SW480 (cell line): ENCODE data around the gene RAC2.

ENCODE experiments used
- DNase-seq: peaks from one replicate; pipeline ENCODE4 v3.0.0-alpha.2; 2016; ENCODE audit warnings: low spot score

Gene RAC2

DNA sequence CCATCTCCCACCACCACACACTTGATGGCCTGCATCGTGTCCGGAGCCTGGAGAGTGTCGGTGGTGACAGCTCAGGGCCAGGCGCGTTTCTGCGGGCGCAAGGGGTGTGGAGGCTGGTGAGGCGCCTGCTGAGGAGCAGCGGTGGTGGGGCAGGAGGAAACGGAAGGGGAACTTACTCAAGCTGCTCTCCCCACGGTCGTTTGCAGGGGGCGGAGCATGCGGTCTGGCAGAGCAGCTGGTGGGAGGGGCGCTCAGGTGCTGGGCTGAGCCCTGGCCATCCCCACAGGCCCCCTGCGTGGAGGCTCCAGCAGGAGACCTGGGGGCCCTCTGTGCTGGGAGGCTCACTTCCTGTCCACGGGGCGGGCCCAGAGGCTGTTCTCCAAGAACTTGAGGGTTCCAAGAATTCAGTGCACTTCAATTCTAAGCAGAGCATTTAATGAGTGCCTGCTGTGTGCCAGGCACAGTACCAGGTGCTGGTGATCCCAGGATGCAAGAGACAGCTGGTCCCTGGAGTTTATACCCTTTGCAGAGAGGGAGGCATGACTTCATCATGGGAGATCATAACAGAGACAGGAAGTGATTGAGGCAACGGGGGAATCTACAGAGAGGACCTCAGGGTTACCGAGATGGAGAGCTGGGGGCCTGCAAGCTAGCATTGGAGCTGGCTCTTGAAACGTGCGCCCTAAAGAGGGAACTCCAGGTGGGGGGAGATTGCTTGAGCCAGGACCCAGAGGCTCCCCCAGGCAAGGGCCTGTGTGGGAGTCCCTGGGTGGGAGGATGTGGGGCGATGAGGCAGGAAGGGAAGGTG, at the start of gene RAC2:
Gene RAC2 (minus strand): TSS at position 156 of the 808 bp plus-strand sequence. CDS start 121 bp downstream, at position 35.
- DNase-seq = peak; percentile 46

DNA sequence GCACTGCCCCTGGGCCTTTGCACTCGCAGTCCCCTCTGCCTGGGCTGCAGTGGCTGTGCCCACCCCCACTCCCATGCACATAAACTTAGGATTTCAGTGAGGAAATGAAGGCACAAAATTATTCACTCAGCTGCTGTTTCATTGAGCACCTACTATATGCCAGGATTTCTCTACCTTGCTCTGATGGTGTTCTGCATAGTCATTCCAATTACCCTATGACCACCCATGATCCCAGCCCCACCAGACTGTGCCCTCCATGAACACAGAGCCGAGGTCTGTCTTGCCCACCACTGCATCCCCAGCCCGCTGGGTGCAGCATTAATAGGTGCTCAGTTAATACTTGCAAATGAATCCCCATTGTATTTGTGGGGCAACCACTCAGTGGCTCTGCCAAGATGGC, 49.1 kb upstream of the RAC2 start:
- no peak for DNase-seq

DNA sequence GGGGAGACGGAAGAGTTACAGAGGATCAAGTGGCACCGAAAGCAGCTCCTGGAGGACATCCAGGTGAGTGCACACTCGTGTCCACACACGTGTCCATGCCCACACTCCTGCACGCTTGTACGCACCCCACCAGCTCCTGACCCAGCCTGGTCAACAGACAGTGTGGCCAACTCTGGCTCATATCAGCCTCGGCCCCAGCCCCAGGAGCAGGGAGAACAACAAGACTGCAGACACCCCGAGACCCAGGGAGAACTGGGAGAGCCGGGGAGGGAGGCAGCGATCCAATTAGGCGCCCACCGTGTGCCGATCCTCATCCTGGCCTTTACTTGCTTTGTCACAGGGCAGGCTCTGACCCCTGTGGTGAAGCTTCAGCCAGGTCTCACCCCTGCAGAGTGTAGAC, 48.6 kb upstream of the RAC2 start:
- DNase-seq = no peak

DNA sequence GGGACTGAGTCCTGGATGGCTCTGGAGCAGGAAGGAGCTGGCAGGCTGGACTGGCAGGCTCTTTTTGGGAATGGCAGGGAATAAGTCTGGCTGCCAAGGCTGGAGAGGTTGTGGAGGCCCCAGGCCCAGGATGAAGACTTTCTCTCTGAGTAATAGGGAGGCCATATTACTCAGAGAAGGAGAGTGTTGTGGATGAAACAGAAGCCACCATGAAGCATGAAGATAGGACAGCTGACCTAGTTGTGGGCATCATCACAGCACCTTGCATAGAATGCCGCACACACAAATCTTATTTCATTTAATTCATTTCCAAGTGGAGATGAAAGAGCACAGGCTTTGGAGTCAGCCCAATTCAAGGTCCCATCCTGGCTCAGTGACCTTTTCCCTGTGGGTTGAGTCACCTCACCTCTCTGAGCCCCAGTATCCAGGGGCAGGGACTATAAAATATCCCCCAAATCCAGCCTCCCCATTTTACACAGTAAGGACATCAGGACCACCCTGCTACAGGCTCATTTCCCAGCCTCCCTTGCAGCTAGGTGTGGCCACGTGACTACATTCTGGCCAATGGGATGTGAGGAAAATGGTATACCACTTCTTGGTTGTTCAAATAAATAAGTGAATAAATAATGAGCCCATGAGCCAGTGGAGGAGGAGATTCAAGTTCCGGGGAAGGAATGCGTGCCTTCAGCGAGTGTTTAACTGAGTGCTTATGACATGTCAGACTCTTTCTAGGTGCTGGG, 47.7 kb upstream of the RAC2 start:
- no peak for DNase-seq

DNA sequence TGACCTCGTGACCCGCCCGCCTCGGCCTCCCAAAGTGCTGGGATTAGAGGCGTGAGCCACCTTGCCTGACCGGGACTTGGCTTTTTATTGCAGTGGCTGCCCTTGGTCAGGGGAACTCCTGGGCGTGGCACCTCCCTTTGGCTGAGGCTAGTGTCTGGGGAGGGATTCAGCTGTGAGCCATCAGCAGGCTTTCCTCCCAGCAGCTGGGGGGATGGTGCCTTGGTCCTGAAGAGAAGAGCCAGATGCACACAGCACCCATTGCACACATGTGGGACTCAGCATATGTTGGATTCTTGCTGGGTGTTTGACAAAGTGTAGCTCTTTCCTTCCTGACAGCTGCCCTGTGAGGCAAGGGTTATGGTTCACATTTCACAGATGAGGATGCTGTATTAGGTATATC, 46.7 kb upstream of the RAC2 start:
- DNase-seq = no peak

DNA sequence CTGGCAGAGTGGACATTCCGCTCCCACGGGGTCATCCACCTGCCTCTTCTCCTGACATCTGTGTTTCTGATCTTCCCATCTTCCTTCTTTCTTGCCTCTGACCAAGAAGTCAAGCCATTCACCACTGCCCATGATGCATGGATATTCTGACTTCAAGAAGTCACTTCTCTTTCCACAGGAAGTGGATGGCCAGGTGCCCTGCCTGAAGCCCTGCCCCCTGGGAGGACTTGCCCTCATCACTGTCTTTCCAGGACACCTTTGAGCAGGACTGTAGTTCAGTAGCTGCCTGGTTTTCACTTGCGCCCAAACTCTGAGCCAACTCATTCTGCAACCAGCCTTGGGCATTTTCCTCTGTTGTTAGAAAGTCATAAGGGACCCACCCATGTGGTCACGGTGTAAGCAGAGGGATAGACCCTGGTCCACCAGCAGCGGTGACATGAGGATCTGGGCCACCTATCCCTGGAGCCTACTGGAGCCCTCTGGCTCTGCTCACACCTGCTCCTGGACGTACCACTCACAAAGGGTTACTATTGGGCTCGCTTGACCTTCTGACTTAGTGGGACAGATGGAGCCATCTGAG, 45.2 kb upstream of the RAC2 start:
- DNase-seq = no peak

DNA sequence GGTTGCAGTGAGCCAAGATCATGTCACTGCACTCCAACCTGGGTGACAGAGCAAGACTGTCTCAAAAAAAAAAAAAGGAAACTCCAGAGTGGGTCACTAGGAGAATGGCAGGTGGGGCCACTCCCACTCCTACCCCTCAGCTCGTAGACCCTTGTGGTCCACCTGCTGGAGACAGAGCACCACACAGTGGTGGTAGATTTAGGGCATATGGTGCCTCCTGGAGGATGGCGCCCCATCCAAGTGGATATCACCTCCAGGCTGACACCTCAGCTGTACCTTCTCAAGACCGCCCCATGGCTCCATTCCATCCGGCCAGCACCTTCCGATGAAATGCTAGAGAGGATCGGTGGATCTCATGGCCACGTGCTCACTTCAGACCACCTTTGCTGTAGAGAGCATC, 44.5 kb upstream of the RAC2 start:
- DNase-seq = no peak

DNA sequence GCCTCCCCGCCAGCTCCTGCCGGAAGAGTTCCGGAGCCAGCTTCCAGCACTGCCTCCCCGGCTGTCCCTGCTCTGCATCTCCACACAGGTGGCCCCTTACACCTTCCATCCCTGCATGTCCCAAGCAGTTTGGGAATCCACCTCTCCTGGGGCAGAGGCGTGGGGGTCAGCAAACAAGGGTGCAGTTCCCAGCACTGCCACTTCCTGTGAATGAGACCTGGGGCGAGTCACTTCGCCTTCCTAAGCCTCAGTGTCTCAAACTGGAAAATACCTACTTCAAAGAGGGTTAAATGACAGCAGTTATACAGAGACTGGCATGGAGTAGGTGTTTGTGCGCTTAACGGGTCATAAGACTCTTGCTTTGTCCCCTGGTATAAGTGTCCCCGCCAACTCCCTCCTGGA, 43.5 kb upstream of the RAC2 start:
- DNase-seq = no peak

DNA sequence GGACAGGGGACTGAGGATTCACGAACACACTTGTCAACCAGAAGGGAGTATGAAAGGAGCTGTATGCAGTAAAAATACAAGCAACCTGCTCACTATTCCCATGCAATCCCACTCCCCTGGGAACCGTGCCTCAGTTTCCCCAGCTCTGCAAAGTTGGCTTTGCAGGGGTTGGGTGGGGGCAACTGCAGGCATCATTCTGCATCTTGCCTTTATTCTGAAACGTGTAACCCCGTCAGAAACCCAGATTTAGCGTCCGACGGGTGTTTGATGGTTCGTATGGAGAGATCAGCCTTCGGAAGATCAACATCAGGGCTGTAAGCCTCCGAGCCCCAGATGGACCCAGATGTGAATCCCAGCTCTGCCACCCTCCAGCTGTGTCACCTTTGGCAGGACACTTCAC, 41.9 kb upstream of the RAC2 start:
- no peak for DNase-seq

DNA sequence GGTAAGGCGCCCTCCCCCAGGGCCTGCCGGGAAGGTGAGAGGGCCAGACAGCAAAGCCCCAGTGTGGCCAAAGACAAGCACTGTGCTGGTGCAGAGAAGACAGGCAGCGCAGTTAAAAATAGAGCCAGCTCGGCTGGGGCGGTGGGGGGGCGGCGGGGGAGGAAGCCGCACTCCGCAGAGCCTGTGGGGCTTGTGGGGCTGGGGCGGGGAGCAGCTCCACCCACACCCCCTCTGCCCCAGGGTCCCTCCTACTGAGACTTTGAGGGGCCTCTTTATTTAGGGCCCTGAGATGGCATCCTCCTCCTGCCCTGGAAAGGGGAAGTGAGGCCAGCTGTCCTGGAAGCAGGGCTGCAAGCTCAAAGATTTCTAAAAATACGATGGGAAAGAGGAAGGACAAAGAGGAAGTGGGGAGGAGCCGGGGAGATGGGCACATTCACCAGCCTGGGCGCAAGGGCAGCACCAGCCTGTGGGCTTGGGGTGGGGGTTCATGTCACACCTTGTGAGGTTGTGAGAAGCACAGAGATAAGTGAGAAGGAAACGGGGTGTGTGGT, 40.8 kb upstream of the RAC2 start:
- no peak for DNase-seq

DNA sequence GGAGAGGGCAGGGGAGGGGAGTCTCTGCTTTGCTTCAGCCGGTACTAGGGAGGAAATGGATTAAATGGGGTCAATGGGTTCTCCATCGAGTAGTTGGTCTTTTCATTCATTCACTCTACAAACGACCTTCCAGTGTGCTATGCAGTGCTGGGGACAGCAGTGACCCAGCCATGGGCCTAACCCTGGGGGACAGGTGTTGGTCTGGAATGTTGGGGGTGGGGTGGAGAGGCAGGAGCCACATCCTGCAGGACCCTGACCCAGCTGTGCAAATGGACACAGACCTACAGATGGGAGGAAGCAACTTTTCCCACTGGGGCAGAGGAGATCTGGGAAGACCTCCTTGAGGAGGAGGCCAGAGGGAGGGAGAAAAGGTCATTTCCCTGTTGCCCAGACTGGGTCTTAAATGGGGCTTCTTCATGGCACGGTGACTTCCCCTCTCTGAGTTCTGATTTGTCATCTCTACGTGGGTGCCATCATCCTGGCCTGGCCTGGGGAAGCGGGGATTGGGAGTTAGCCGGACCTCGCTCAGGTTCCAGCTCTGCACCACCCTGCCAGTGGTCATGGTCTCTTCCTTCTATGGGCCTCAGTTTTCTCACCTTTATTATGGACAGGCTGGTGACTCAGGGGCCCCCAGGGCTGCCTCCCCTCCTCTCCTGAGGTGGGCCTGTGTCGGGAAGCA, 40.2 kb upstream of the RAC2 start:
- no peak for DNase-seq

DNA sequence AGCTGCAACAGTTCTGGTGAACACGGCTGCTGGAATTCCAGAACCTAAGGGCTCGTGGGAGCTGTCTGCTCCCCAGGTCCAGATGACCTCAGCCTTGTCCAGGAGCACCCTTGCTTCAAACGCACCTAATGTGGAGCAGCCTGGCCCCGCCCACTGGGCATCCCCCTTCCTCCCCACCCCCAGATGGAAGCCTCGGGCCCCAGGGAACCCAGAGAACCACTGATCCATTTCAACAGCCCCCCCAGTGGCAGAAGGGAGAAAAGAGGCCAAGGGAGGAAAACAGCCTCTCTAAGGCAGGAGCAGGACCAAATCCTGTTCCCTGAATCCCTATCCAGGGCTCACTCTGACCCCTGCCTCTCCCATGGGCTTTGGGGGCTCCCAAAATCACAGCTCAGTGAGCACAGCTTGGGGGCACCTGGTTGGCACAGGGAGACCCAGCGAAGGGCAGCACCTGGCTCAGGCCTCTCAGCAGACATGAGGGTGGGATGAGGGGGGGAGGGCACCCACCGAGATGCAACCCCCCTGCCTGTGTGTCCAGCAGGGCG, 39.4 kb upstream of the RAC2 start:
- no peak for DNase-seq

DNA sequence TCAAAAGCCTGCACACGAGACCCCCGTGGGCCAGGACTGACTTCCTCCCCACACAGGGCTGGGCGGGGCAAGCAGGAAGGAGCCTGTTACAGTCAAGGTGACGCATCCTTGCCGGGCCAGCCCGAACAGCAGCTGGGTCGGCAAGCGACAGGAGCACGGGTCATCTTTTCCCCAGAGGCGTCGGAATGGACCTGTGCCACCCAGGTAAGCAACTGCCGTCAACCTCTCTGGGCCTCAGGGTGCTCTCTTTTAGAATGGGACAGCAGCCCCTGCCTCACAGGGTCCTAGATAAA, 38.3 kb upstream of the RAC2 start, which contains the start of gene CYTH4:
Gene CYTH4 (plus strand): TSS at position 124 of the 293 bp plus-strand sequence. CDS start 62 bp downstream, at position 186.
- DNase-seq = no peak

DNA sequence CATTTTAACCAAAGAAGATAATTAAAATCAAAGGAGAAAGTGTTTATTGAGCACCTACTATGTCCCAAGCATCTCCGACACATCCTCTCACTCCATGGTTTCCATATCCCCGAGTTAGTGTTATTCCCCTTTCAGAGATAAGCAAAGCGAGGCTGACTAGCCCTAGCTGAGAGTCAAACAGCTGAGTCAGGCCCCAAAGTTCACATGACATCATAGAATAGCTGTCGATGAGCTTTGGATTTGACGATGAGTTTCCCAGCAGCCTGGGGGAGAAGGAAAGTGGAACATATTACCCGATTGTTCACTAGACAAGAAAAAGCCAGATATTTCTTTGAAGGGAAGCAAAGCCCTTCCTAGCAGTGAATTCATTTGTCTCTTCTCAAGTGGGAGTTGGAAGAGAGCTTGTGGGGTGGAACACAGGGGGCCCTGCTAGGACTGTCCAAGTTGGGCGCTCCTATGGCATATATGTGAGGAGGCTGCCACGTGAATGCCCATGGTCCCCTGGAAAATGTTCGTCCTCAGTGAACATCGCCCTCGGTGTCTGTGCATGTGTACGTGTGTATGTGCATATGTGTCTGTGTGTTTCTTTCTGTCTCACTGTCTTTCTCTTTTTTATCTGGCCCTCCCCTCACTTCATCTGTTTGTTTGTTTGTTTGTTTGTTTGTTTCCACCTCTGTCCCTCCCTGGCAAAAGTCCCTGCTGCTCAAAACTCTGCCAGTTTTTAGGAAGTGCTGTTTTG, 37.7 kb upstream of the RAC2 start:
- no peak for DNase-seq

DNA sequence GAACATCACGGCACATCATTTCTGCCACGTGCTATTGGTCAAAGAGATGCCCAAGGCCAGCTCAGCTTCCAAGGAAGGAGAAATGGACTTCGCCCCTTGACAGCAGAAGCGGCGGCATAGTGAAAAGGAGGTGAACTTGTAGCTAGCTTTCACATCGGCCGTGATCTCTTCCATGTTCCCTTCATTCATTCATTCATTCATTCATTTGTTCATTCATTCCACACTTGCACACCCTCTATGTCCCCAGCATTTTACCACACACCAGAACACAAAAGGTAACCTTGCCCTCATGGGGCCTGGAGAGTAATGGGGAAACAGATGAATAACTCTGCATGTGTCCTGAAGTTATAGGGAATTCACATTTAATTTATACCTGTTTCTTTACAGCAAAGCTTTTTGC, 37.1 kb upstream of the RAC2 start:
- no peak for DNase-seq

DNA sequence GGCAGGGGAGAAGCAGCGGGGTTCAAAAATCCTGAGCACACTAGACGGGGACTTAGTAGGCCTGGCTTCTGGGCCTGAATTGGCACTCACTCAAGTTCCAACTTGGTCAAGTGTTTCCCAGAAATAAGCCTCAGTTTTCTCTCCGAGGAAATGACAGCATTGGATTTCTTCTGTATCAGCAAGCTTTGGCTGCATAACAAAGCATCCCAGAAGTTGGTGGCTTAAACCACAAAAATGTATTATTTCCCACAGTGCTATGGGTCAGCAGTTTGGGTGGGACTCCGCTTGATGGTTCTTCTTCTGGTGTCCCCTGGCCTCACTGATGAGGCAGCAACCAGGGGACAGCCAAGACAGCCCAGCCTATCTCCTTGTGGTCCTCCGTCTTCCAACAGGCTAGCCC, 36.6 kb upstream of the RAC2 start:
- DNase-seq = no peak

DNA sequence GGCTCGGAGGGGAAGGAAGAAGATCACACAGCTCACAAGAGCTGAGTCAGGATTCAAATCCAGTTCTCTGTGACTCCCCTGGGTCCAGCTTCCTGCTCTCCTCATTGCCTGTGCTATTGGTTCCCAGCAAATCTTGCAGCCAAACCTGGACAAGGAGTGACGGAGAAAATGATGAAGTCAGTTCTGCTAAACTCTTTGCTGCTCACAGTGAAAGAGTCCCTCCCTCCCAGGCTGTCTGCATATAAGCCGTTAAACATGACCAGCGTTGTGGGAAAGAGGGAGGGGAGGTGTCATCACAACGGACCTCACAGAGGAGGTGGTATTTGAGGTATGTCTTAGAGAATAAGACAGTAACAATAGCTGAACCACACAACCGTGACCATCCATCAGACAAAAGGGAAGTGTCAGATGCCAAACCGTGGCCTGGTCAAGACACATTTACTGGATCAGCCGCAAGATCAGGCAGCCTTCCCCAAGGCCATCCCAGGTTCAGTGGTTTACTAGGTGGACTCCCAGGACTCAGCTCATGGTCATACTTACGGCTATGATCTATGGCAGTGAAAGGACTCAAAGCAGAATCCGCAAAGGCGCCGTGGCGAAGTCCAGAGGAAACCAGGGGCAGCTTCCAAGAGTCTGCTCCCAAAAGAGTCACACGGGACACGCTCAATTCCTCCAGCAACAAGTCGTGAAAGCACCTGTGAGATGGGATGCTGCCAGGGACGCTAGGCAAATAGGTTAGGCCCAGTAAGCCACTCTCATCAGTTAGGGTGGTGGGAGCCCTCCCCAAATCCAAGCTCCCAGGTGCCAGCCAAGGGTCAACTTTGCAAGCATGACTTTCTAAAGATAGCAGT, 35.5 kb upstream of the RAC2 start:
- no peak for DNase-seq

DNA sequence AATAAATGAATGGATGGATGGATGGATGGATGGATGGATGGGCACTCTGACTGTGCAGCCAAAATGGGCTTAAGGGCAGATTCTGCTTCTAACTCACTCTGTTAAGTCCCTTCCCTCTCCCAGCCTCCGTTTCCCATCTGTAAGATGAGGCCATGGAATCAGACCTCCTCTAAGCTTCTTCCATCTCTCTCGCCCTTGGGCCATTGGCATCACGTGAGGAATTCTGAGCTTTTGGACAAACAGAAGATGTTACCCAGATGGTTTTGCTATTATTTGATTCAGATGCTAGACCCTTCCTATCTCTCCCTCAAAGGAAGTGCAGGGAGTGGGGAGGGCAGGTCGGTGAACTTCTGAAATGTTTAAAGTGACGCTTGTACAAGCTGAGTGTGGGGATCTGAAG, 34.2 kb upstream of the RAC2 start:
- no peak for DNase-seq

DNA sequence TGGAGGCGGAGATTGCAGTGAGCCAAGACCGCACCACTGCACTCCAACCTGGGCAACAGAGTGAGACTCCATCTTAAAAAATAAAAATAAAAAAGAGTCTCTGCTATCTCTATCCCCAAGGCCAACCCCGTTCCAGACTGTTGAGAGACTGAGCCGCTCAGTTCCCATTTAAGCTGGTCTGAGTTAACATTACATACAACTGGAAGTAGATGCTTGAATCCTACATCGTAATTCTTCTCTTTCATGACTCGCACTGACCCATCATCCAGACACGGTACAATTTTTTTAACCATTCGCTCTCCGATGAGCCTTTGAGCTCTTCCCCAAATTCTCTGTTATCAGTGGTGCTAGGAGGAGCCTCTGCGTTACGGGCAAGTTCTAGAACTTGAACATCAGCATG, 33.3 kb upstream of the RAC2 start:
- DNase-seq = no peak

DNA sequence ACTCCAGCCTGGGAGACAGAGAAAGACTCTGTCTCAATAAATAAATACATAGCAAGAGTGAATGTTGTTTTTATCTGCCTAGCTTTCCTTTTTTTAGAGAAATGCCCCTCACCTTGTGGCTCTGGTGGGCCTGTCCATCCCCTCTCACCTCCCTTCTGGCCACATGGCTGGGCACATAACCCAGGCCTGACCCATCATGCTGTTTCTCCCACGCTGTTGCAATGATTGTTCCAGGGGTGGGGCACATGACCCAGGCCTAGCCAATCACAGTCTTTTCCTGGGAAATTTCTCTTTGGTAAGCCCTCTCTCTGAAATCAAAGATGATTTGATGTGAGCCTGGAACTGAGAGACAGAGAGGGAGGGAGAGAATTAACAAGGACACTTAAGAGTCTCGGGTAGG, 32.7 kb upstream of the RAC2 start:
- no peak for DNase-seq

DNA sequence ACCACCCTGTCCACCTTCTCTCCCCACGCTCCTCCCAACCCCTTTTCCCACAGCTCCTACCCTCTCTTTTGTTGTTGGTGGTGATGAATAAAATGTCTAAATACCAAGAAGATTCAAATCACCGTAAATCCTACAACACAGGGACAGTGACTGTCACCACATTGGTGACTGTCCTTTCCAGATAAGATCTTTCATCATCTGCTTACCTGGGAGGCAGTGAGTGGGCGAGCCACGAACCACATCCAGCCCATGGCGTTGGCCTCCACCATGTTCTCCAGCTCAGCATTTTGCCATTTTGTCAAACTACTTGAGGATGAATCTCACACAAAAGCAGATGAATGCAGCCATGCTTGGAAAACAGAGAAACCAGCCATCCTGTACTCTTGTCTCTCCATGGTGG, 31.6 kb upstream of the RAC2 start:
- DNase-seq = no peak
